Kidney epithelial cell (primary cell): ENCODE measurements around the gene ST6GALNAC4. TPM values are rescaled to one million over a fixed set of nuclear protein-coding genes. Genes with fewer than 3 reads are reported as not detected.

Experiments used
- DNase-seq: peaks from one replicate; pipeline ENCODE4 v3.0.0-alpha.2; 2010; ENCODE audit warnings: low read depth
- H3K27me3 ChIP-seq: 2 replicates; pipeline ENCODE4 v1.6.0; 2011; ENCODE audit warnings: low read length; ENCODE audit not compliant: control insufficient read depth, insufficient read depth
- H3K36me3 ChIP-seq: 2 replicates; pipeline ENCODE4 v1.5.1; 2011; ENCODE audit warnings: low read length; ENCODE audit not compliant: control insufficient read depth, insufficient read depth
- H3K4me3 ChIP-seq: 2 replicates; pipeline ENCODE4 v1.5.1; 2011; ENCODE audit warnings: low read depth, mild to moderate bottlenecking, control low read depth, low read length
- CTCF ChIP-seq: IDR thresholded peaks from 2 replicates; pipeline ENCODE4 v1.5.1; 2011; ENCODE audit warnings: mild to moderate bottlenecking, moderate library complexity, low read length, control low read depth, inconsistent platforms; ENCODE audit not compliant: insufficient read depth, poor library complexity, severe bottlenecking
- total RNA-seq: library from RNA; depleted of rRNA; stranded (reverse); fragments of >200 nt; gene quantifications from 2 replicates; pipeline ENCODE4 v1.2.3, GENCODE V29; 2015

ST6GALNAC4 gene
- total RNA-seq, 1 donor from 2014 or later, result 21.0 TPM

- H3K36me3 ChIP-seq, result peaks cover 2% of the 10 kb centered on the region
- no peak for DNase-seq
- no peak overlapping the region for H3K4me3 ChIP-seq
These were observed 19.6 kb downstream of the ST6GALNAC4 start for GRCh38 chr9:127897193-127897692.

GRCh38 chr9:127896395-127897192 is 20.2 kb downstream of the ST6GALNAC4 start:
- DNase-seq, result no peak
- no peak for TF ChIP-seq CTCF
- Histone ChIP-seq H3K36me3 (peaks cover 2% of the 10 kb centered on the region), H3K27me3 (no peaks in the 10 kb centered on the region), H3K4me3 (no peak overlapping the region)

More at GRCh38 chr9:127897193-127897692, 19.6 kb downstream of the ST6GALNAC4 start:
- H3K27me3 ChIP-seq, result no peaks in the 10 kb centered on the region
- no peak for TF ChIP-seq CTCF

- no peak for TF ChIP-seq CTCF
- no peaks in the 10 kb centered on the region for H3K27me3 ChIP-seq
- H3K4me3 ChIP-seq, result no peak overlapping the region
- no peak for DNase-seq
- H3K36me3 ChIP-seq, result peaks cover 3% of the 10 kb centered on the region
These were observed 21.0 kb downstream of the ST6GALNAC4 start for GRCh38 chr9:127895811-127896210.

GRCh38 chr9:127893392-127893791 is 23.4 kb downstream of the ST6GALNAC4 start:
- Histone ChIP-seq H3K36me3 (peaks cover 6% of the 10 kb centered on the region), H3K4me3 (no peak overlapping the region), H3K27me3 (no peaks in the 10 kb centered on the region)
- no peak for TF ChIP-seq CTCF
- no peak for DNase-seq

- Histone ChIP-seq H3K4me3 (no peak overlapping the region), H3K27me3 (no peaks in the 10 kb centered on the region), H3K36me3 (peaks cover 6% of the 10 kb centered on the region)
- DNase-seq, result no peak
- TF ChIP-seq CTCF, result no peak
These were observed 24.0 kb downstream of the ST6GALNAC4 start for GRCh38 chr9:127892831-127893230.
